GM19455 (cell line): Measurements from ENCODE around the gene VSIR.

ENCODE experiments used
- ATAC-seq: cut with Tn5 transposase; IDR thresholded peaks from one replicate; pipeline ENCODE4 v1.9.1; 2021; ENCODE audit not compliant: unreplicated experiment

VSIR gene

DNA sequence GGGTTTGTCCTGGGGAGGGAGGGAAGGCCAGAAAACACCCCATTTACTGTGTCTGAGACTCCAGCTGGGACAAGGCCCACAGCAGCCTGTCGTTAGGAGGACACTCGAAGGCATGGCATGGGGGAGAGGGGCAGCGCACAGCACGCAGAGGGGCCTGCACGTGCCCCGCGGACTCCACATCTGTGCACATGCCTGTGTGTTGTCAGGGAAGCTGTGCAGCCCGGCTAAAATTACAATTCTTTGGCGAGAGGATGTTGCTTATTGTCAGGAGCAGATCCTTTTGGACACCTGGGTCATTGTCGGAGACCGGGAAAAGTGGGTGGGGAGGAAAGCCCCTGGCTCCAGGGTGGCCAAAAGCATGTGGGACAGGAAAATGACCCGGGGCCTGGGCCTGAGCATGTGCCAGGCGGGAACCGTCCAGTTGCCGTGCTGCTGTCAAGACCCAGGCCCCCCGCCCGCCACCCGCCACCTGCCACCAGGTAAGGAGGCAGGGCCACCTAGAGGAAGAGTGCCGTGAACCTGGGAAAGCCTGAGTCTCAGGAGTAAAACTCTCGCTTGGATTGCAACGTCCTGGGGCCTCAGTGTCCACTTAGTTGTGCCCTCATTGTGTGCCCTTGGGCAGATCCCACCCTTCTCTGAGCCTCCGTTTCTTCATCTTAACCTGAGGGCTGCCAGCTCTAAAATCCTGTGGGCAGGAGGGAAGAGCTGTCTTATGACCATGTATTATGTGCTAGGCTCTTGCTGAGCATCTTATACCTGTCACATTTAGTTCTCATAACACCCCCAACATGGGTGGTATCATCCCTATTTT, 7.2 kb downstream of the VSIR start:
- ATAC-seq = no peak

DNA sequence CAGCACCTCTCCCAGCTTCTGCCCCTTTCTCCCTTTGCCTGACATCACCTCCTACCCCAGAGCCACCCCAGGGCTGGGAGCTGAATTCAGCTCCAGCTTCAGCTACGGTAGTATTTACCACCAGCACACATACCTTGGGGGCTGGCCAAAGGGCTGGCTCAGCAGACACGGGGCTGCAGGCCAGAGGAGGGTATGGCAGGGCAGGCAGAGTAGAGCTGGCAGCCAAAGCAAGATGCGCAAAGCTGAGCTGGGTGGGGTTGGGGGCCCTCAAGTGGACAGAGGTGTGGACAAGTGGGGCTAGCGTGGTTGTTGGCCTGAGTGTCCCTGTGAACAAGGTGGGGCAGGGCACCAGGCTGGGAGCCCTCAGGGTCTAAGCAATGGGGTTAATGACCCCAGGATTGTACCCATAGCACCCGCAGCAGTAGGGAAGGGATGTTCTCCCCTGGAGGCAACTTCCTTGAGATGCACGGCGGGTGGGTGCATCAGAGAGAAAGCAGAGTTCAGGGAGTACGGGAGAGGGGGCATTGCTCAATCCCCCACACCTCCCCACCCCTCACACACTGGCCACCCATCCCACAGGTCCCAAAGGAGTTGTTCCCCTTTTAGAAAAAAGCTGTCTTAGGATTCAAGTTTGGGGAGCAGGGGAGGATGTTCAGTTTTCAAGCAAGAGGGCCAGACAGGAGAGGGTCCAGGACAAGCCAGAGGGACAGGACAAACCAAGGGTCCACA, 8.0 kb downstream of the VSIR start:
- no peak for ATAC-seq

DNA sequence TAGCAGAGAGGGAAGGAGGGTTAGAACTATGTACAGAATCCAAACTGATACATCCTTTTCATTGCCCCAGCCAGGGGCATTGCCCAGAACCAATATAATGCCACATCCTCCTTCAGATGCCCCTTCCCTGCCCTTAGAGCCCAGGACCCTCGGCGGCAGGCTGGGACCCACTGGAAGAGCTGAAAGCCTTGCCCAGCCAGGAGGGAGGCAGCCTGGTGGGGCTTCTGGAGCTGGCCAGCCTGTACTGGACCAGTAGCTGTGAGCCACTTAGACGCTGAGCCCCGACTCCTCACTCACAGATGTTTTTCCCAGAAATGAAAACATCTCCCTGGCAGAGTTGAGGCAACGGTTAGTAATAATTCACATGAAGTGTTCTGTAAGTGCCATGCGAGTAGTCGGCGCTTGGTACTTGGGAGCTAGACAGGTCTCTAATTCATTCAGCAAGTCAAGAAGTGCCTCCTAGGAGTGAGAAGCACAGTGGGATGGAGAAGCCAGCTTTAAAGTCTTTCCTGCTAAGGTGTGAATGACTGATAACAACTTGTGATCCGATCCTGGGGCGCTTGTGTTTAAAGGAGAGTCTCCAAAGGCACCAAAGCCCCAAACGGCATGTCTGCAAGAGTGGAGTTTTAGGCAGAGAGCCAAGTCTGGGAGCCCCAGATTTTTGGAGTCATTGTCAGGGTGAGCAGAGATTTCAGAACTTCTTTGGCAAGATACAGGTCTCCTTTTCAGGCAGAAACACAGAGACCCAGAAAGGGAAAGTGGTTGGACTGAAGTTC, 9.8 kb downstream of the VSIR start:
- ATAC-seq = no peak

DNA sequence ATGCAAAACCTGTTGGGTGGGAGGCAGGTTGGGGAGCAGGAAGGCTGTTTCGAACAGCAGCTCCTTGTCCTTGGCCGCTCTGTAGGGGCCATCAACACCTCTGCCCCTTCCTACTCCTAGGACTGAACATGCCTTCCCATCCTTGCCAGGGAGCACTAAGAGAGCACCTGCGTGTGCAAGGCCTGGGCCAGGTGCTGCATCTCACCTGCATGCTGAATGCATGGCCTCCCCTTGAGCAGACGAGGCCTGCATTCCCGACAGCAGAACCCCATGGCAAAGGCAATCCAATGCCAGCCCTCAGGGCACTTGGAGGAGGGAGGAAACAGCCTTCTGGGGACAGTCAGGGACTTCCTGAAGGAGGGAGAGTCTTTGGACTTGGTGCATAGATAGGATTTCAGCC, 11.0 kb downstream of the VSIR start:
- ATAC-seq = no peak

DNA sequence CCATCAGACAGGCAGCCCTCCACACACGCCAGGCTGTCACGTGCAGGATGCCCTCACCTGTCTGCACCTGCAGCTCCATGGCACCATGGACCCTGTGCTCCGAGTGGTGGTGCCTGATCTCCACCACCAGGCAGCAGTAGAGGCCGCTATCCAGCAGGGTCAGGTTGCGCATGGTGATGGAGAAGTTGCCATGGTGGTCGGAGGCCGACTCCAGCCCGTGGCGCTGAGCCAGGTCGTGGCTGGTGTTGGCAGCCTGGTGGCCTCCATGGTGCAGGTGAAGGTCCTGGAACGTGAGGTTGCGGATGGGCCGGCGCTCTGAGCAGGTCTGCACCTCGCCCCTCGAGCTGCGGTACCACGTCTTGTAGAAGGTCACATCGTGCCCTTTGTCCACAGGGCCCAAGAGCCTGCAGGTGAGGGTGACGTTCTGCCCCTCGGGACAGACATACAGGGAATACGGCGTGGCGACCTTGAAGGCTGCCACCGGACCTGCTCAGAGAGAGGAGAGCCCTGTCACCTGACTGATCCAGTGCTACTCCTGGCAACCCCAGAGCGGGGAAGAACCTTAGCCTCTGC, 11.7 kb downstream of the VSIR start:
- ATAC-seq = no peak

DNA sequence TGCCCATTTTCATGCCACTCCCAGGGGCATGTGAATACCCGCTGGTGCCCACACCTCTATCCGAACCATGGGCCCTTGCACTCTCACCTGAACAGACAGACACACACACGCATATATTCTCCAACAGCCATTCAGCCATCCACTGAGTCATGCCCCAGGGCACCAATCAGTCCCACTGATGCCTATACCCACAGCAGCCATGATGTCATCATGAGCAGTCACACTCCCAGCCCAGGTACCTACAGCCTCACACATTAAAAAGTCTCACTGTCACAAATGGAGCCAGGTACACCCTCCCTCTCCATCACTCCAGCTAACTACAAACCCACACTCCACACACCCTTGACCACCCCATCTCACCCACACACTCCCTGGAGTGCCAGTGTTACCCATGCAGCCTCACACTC, 12.2 kb downstream of the VSIR start:
- ATAC-seq = no peak

DNA sequence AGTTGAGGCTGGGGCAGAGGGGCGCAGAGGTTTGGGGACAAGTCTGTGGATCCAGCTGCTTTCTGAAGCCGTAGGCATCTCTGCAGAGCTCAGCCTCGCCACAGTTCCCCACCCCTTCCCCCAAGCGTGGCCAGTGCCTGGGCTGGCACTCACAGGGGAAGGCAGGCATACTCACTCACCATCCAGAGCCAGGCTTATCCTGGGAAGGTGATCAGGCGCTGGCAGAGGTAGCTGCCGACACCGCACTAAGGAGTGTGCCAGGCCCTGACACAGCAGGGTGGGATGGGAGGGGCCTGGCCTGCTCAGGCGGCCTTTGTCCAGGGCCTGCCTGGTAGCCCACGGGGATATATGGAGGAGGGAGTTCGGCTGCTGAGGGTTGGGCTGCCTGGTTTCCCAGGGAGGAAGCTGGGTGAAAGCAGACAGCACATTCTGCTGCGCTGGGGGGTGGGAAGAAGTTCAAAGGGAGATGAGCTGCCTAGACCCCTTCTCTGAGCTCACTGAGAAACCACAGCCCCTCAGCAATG, 15.9 kb downstream of the VSIR start:
- no peak for ATAC-seq

DNA sequence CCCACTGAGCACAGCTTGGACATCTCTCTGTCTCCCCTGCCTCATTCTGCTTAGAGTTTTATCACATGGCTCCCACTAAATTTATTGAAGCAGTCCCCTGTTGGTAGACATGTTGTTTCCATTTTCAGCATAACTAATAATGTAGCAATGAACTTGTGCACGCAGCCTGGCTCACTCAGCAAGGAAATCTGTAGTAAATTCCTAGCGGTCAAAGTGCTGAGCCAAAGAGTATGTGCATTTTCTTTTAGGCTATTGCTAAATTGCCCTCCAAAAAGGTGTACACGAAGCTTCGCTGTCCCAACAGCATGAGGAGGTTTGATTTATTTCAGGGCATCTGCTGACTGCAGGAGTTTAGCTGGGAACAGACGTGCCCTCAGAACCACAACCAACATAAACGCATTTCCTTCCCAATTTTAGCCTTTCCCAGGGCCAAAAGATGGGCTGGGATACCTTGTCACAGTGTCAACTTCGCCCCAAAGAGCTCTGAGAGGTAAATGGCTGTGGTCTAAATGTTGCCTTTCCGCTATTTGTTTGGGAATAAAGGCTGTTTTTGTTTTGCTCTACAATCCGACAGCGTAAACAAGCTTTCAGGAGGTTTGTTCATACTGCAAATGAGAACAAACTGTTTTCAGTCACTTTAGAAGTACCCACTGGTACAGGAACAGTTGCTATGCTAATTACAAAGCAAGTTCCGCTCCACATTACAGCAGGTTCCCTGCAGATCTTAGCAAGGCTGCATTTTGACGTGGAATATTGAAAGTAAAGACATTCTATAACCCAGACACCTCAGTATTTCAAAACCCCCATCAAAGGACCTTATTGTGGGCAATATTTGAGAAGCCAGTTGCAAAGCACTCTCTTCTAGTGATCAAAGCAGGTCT, 16.8 kb downstream of the VSIR start:
- ATAC-seq = no peak

DNA sequence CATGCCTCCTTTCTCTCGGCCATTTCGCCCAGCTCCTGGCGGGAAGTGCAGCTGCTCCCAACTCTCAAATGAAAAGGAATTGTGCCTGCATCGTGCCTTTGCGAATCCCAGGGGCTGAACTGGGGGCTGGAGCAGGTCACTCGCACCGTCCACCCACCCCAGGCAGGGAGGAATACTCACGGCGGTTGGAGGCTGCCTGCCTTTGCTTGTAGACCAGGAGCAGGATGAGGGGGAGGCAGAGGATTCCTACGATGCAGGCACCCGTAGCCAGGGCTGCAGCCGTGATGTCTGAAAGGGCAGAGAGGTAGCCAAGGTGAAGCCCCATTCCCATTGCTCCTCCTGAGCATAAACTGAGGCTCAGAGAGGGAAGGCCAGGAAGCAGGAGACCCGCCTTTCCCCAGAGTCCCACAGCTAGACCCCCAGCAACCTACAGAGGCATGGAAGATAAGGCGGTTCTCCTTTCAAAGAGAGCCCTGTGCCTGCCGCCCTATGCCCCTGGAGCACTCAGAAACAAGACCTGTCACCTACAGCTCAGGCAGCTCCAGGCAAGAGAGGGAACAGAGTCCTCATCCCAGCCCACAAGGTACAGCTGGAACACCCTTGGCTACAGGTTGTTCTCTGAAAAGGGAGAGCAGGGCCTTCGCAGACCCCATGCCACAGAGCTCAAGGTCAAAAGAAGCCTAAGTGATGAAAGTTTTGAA, 18.0 kb downstream of the VSIR start:
- ATAC-seq = no peak

DNA sequence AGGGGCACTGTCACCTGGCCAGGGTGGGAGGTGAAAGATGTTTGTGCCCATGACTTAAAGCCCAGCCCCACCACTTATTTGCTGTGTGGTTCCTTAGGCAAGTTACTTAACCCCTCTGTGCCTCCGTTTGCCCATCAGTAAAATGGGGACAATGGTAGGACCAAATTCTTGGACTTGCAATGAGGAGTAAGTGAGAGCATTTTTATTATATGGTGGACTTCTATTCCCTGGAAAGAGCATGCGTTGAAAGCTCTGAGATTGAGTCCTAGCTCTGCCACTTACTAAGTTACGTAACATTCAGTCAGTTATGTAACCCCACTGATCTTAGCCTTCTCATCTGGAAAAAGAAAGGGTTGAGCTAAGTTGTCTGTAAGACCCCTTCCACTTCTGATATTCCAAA, 18.8 kb downstream of the VSIR start:
- no peak for ATAC-seq

DNA sequence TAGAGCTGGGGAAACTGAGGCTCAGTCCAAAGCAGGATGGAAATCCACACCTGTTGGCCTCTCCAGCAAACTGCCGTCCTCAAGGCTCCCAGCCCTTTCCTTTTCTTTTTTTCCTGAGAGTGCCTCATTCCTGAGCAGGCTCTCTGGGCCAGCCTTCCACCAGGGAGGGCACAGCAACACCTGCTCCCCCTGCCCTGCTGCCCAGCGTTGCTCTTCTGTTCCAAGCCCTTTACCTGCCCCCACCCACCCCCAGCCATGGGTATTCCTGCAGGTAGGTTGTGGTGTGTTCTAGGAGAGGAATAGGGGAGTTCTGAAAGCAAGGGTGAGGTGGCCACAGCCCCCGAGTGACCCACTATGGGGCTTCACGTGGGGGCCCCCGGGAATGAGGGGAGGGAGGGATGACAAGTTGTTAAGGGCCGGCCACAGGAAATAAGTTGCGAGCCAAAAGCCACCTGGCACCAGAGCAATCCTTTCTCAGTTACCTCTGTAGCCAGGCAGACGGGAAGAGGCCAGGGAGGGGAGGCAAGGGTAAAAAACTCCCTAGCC, 19.3 kb downstream of the VSIR start:
- ATAC-seq = no peak

DNA sequence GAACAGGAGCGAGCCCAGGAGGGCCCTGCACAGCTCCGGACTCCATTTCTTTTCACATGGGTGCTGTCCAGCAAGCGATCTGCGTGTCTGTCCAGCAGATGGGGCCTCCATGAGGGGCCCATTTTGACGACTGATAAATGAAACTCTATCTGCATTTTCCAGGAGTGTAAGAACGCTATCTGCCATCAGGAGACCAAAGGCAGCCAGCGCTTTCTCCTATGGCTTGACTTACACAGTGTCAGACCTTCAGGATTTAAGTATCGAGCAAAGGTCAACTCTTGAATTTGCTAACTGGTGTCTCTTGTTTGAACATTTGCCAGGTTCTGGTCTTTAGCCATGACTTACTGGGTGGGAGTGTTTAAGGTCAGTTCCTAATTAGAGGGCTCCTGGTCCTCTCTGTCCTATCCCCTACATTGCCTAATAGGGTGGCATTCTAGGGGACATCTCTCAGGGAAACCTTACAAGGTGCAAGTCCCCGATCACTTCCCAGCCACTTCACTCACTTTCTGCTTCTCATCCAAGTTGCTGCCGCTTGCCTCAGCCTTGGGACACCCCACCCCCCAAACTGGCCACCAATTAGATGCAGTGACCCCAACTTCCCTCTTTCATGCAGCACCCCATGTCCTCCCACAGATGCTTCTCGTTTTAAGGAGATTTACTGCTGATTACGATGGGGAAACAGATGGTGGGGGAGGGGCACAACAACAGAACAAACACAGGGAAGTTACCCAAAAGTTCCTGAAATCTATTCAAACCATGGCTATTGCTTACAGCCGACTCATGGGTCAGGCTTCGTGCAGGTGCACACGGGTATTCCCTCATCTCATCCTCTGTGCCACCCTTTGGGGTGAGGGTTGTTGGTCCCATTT, 20.0 kb downstream of the VSIR start:
- ATAC-seq = no peak

DNA sequence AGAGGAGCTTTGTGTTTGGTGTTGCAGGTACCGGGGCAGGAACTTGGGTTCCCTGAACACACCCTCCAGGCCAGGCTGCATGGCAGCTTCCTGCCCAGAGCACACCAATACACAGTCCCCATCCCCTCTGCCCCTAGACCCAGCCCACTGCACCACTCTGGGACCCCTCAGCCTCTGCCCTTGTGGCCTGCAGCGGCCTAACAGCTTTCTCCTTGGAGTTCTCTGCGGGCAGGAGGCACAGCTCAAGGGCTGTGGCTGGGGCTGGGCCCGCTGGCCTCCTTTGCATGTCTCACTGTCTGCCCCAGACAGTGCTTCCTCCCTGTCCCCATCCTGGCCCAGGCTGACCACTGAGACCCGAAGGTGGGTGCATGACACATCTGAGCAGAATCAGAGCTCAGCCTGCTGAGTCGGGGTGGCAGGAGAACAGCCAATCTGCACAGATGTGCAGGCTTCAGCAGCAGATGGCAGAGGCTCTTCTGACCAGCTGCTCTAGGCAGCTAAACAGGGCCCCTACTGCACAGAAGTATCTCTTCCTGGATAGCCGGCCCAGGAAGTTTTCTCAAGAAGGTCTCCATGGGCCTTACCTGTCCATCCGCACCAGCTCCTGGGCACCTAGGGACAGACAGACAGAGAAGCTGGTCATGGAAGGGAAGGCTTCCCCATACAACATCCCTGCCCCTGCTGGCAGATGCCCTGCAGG, 20.8 kb downstream of the VSIR start:
- no peak for ATAC-seq

DNA sequence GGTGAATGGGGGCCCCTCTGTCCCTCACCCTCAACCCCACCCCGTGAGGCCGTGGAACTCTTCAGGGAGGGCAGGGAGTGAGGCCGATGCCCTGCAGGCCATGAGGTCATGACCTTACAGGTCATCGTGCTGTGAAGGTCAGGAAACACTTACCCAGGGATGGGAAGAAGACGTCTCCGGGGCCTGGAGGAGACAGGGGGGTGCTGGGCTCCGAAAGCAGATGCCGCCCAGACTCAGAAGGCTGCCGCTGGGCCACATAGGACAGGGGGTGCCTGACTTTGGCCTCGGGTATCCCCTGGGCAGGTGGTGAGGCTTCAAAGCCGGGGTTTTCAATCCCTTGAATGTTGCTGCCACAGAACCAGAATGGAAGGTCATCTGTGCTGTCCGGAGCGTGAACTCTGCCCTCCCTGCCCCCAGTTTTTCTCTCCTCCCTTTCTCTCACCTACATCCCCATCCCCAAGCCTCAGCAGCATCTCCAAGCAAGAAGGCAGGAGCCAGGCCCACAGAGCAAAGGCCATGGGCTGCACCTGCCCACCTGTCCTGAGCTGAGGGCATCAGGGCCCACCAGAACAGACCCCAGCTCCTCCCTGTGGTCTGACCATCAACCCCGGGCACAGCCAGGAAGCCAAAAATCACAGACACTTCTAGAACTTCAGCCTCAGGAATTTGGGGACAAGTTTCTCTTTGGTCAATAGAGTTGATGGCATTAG, 21.6 kb downstream of the VSIR start:
- ATAC-seq = no peak

DNA sequence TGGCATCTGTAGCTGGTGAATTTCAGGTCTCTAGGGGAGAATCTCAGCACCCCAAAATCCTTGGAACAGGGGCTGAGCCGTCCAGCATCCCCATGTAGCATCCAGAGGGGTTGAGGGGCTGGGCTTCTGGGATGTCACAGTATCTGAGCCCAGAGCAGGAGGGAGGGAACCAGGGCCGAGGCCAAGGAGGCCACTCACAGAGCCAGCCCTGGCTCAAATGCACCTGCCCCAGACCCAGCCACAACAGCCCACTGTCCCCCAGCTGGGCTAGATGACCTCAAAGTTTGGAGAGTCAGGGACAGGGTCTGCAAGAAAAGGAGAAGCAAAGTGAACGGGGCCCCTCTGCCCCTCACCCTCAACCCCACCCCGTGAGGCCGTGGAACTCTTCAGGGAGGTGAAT, 22.3 kb downstream of the VSIR start:
- ATAC-seq = no peak

DNA sequence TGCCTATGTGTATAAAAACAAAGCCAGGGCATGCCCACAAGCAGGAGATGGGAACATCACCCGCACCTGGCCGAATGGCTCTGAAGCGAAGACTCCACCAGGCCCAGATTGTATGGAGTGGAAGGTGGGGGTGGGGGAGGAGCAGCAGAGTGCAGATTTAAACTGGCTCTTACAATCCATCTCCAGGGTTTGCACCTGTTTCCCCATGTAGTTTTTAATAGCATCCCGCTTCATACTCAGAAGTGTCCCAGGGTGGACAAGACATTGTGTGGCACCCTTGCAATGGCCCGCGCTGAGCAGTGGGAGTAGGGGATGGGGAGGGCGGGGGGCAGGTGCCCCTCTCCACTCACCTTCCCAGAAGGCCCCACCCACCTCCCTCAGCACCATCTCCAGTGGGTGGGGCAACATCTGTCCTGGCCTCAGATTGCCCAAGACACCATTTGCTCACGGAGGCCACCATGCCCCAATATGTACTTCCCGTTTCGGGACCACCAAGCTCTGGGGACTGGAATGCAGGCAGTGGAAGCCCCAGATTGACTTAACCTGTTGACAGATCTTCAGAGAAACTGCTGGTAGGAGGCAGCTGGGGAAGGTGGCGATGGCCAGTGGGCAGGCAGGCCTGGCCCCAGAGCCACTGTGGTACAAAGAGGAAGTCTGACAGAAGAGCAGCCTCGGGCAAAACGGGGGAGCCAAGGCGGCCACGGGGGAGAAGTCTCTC, 23.0 kb downstream of the VSIR start:
- no peak for ATAC-seq

DNA sequence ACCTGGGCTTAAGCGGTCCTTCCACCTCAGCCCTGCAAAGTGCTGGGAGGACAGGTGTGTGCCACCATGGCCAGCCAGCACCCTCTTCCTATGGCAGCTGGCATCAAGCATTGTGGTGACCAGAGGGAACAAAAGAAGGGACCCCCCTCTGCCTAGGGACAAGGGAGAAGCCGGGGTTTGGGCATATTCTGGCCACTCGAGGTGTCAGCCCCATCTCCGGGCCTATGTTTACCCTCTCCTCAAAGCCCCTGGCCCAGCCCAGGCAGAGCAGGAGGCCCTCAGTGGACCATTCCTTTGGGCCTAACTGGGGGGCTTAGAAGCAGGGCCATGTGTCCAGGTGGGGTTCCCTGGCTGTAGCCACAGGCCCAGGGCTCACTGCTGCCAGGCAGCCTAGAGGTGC, 23.9 kb downstream of the VSIR start:
- no peak for ATAC-seq
